Measurements from ENCODE around the gene TRMT44.
"Not testable (repeated sequence)": the region's sequence is repeated elsewhere in the genome, so short reads cannot be mapped to it uniquely, and the experiment has no call there.

Gene TRMT44

GRCh38 chr4:8440492-8441311 is at the start of gene TRMT44, which contains the start of gene ACOX3:
TRMT44 (plus strand) TSS chr4:8440777; CDS start chr4:8440823, 46 bp downstream.
ACOX3 (minus strand) TSS chr4:8440723; CDS start chr4:8416521, 24,202 bp downstream.
- DNase-seq = peak; percentile 80

- no peak for DNase-seq
These were observed 49.5 kb upstream of the TRMT44 start for GRCh38 chr4:8391071-8391470.

GRCh38 chr4:8391972-8392371 is 48.6 kb upstream of the TRMT44 start:
- DNase-seq = no peak

GRCh38 chr4:8392591-8393190 is 47.9 kb upstream of the TRMT44 start:
- no peak for DNase-seq

GRCh38 chr4:8393593-8394038 is 47.0 kb upstream of the TRMT44 start:
- DNase-seq = no peak

- DNase-seq = no peak
These were observed 46.5 kb upstream of the TRMT44 start for GRCh38 chr4:8394061-8394519.

GRCh38 chr4:8394806-8395205 is 45.8 kb upstream of the TRMT44 start:
- DNase-seq = no peak

- DNase-seq = no peak
These were observed 44.9 kb upstream of the TRMT44 start for GRCh38 chr4:8395504-8396296.

GRCh38 chr4:8396762-8397406 is 43.7 kb upstream of the TRMT44 start:
- DNase-seq = no peak

GRCh38 chr4:8398347-8398746 is 42.2 kb upstream of the TRMT44 start:
- no peak for DNase-seq

- DNase-seq = no peak
These were observed 41.3 kb upstream of the TRMT44 start for GRCh38 chr4:8399298-8399697.

- no peak for DNase-seq
These were observed 39.8 kb upstream of the TRMT44 start for GRCh38 chr4:8400632-8401325.

GRCh38 chr4:8401665-8402064 is 38.9 kb upstream of the TRMT44 start:
- DNase-seq = no peak

- DNase-seq = no peak
These were observed 38.4 kb upstream of the TRMT44 start for GRCh38 chr4:8402181-8402597.

- no peak for DNase-seq
These were observed 37.9 kb upstream of the TRMT44 start for GRCh38 chr4:8402640-8403039.

- peak; percentile 71 for DNase-seq
These were observed 37.3 kb upstream of the TRMT44 start for GRCh38 chr4:8403173-8403753.

GRCh38 chr4:8403976-8404375 is 36.6 kb upstream of the TRMT44 start:
- DNase-seq = no peak

- no peak for DNase-seq
These were observed 35.6 kb upstream of the TRMT44 start for GRCh38 chr4:8404791-8405515.

GRCh38 chr4:8405516-8405875 is 35.1 kb upstream of the TRMT44 start:
- DNase-seq = no peak

GRCh38 chr4:8406887-8407286 is 33.7 kb upstream of the TRMT44 start:
- not testable (repeated sequence) for DNase-seq

- no peak for DNase-seq
These were observed 33.3 kb upstream of the TRMT44 start for GRCh38 chr4:8407316-8407715.
